Measurements from ENCODE around the gene ARSK.
"Not testable (repeated sequence)": the region's sequence is repeated elsewhere in the genome, so short reads cannot be mapped to it uniquely, and the experiment has no call there.

Gene ARSK

GRCh38 chr5:95620030-95620869 is 65.3 kb downstream of the ARSK start, which contains the start of gene GPR150:
TSS of gene GPR150 (plus strand) at chr5:95620087. CDS start at chr5:95620276, 189 bp downstream.
- in situ Hi-C loops (cut with MboI; ENCODE audit: low sequenced_read_pairs): no loop called here

DNA sequence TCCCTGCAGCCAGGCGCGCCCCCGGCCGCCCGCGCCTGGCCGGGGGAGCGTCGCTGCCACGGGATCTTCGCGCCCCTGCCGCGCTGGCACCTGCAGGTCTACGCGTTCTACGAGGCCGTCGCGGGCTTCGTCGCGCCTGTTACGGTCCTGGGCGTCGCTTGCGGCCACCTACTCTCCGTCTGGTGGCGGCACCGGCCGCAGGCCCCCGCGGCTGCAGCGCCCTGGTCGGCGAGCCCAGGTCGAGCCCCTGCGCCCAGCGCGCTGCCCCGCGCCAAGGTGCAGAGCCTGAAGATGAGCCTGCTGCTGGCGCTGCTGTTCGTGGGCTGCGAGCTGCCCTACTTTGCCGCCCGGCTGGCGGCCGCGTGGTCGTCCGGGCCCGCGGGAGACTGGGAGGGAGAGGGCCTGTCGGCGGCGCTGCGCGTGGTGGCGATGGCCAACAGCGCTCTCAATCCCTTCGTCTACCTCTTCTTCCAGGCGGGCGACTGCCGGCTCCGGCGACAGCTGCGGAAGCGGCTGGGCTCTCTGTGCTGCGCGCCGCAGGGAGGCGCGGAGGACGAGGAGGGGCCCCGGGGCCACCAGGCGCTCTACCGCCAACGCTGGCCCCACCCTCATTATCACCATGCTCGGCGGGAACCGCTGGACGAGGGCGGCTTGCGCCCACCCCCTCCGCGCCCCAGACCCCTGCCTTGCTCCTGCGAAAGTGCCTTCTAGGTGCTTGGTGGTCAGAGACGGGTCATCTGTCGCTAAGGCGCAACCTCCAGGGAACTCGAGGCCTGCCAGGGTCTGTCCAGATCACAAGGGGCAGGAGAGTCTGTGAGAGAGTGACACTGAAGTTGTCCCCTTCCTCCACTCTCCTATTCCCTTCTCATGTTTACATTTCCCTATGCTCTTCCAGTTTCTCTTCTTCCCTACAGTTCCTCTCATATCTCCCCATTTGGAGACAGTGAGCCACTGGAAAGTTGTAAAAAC is 66.3 kb downstream of the ARSK start:
- in situ Hi-C loops (cut with MboI; ENCODE audit: low sequenced_read_pairs): no loop called here

GRCh38 chr5:95621839-95622629 is 67.1 kb downstream of the ARSK start:
- in situ Hi-C loops (cut with MboI; ENCODE audit: low sequenced_read_pairs): no loop called here

DNA sequence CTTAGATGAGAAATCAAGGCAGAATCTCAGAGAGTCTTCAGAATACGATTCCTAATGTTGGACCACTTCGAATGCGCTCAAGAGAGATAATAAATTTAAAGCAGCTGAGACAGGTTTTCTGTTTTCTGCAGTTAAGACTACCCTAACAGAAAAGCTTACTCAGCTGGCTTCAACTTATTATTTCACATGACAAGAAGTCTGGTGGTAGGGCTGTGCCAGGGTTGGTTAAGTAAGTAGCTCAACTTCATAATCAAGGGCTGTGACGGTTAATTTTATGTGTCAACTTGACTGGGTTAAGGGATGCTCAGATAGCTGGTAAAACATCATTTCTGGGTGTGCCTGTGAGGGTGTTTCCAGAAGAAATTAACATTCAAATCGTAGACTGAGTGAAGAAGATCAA is 68.8 kb downstream of the ARSK start:
- in situ Hi-C loops (cut with MboI; ENCODE audit: low sequenced_read_pairs): no loop called here

GRCh38 chr5:95624368-95624767 is 69.5 kb downstream of the ARSK start:
- in situ Hi-C loops (cut with MboI; ENCODE audit: low sequenced_read_pairs): no loop called here

- in situ Hi-C loops (cut with MboI; ENCODE audit: low sequenced_read_pairs): no loop called here
Measured at GRCh38 chr5:95626701-95627100, 71.8 kb downstream of the ARSK start.

DNA sequence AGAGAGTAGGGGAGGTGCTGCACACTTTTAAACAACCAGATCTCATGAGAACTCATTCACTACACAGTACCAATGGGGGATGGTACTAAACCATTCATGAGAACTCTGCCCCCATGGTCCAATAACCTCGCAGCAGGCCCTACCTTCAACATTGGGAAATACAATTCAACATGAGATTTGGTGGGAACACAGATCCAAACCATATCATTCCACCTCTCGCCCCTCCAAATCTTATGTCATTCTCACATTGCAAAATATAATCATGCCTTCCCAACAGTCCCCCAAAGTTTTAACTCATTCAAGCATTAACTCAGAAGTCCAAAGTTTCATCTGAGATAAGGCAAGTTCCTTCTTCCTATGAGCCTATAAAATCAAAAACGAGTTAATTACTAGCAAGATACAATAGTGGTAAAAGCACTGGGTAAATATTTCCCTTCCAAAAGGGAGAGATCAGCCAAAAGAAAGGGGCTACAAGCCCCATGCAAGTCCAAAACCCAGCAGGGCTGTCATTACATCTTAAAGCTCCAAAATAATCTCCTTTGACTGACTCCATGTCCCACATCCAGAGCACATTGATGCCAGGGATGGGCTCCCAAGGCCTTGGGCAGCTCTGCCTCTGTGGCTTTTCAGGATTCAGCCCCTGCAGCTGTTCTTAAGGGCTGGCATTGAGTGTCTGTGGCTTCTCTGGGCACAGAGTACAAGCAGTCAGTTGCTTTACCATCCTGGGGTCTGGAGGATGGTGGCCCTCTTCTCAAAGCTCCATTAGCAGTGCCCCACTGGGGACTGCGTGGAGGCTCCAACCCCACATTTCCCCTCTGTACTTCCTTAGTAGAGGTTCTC is 73.3 kb downstream of the ARSK start:
- in situ Hi-C loops (cut with MboI; ENCODE audit: low sequenced_read_pairs): no loop called here

DNA sequence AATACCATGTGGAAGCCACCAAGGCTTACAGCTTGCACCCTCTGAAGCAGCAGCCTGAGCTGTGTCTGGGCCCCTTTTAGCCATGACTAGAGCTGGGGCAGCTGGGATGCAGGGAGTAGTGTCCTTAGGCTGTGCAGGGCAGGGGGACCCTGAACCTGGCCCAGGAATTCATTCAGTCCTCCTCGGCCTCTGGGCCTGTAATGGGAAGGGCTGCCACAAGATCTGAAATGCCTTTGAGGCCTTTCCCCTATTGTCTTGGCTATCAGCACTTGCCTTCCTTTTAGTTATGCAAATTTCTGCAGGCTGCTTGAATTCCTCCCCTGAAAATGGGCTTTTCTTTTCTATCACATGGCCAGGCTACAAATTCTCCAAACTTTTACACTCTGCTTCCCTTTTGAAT is 74.0 kb downstream of the ARSK start:
- in situ Hi-C loops (cut with MboI; ENCODE audit: low sequenced_read_pairs): no loop called here

DNA sequence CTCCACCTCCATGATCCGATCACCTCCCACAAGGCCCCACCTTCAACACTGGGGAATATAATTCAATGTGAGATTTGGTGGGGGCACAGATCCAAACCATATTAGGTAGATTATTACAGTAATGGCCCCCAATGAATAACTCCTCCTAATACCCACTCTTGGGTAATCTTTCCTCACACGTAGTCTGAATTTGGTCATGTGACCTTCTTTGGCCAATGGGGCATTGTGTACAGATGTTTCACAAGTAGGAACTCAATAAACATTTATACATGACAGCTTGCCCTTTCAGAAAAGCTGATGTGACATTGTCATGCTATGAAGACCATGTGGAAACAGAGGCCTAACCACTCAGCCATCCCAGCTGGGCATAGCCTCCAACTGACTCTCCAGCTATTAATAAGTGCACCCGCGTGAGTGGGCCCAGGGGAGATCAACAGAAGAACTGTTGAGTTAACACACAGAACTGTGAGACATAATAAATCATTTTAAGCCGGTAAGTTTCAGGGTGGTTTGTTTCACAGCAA is 75.6 kb downstream of the ARSK start:
- in situ Hi-C loops (cut with MboI; ENCODE audit: low sequenced_read_pairs): no loop called here

DNA sequence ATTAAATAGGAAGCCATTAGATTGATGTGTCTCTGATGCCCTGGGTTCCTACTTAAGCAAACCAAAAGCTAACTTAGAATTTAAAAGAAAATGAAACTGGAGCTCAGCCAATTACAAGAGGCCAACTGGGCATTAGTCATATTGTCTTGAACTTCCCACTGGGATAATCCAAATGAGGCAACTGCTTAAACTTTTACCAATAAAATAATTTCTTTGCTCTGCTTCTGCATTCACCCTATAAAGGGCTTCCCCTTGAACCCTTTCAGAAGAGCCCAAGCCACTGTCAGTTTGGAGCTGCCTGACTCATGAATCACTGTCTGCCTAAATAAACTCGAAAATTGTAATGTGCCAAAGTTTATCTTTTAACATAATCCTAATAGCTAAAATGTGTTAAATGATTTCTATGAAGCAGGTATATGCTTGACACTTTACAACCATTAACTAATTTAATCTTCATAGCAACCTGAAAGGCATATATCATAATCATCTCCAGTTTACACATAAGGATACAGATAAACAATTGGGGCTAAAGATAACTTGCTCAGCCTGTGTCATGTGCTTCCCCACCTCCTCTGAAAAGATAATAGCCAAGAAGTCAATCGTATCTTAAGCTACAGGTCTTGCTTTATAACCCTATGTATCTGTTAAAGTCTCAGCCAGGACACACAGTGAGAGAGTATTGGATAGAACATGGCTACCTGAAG is 76.5 kb downstream of the ARSK start:
- in situ Hi-C loops (cut with MboI; ENCODE audit: low sequenced_read_pairs): no loop called here

GRCh38 chr5:95631991-95632675 is 77.2 kb downstream of the ARSK start:
- in situ Hi-C loops (cut with MboI; ENCODE audit: low sequenced_read_pairs): no loop called here

DNA sequence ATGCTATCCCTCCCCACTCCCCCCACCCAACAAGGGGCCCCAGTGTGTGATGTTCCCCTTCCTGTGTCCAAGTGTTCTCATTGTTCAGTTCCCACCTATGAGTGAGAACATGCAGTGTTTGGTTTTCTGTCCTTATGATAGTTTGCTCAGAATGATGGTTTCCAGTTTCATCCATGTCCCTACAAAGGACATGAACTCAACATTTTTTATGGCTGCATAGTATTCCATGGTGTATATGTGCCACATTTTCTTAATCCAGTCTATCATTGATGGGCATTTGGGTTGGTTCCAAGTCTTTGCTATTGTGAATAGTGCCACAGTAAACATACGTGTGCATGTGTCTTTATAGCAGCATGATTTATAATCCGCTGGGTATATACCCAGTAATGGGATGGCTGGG is 78.0 kb downstream of the ARSK start:
- in situ Hi-C loops (cut with MboI; ENCODE audit: low sequenced_read_pairs): not testable (repeated sequence)

- in situ Hi-C loops (cut with MboI; ENCODE audit: low sequenced_read_pairs): no loop called here
Measured at GRCh38 chr5:95633671-95634070, 78.8 kb downstream of the ARSK start.

GRCh38 chr5:95634081-95634480 is 79.2 kb downstream of the ARSK start:
- in situ Hi-C loops (cut with MboI; ENCODE audit: low sequenced_read_pairs): no loop called here

DNA sequence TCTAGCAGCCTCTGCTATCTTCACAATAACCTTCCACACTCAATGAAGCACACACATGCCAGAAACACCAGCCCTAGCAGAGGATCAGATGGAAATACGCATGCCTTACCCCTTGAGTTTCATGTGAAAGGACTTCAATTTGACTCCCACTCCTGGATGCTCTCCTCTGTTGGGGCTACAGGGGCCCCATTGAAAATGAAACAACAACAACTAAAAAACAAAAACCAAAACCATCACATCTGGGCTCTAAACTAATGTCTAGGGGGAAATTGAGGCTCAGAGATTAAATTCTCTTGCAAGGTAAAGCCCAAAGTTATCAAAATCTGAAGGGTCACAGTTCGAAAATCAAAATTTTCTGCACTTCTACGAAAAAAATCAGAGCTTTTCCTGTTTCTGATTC is 83.7 kb downstream of the ARSK start:
- in situ Hi-C loops (cut with MboI; ENCODE audit: low sequenced_read_pairs): no loop called here

- in situ Hi-C loops (cut with MboI; ENCODE audit: low sequenced_read_pairs): no loop called here
Measured at GRCh38 chr5:95641741-95642220, 86.9 kb downstream of the ARSK start.

DNA sequence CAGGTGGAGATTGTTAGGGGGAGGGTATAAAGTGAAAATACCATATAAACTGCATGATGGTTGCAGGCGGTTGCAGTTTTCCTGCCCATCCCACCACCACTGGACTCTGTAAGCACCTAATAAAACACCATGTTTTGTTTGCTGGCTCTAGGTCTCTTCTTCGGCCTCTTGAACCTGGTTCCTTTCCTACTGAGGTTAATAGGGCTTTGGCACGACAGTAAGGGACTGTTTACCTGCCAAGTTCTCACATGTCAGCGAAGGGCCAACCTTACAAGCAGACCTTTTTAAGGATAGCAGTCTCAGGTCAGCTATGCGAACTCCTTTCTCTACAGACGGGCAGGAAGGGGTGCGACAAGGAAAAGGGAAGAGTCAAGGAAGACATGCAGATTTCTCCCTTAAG is 88.3 kb downstream of the ARSK start:
- in situ Hi-C loops (cut with MboI; ENCODE audit: low sequenced_read_pairs): no loop called here

- in situ Hi-C loops (cut with MboI; ENCODE audit: low sequenced_read_pairs): no loop called here
Measured at GRCh38 chr5:95644351-95645042, 89.6 kb downstream of the ARSK start.
